HUES64 (cell line): ENCODE data around the gene SETD1A.

Source experiments
- H3K27ac ChIP-seq: 2 replicates; pipeline ENCODE4 v1.7.0; 2013; ENCODE audit warnings: low read depth, low read length, inconsistent platforms
- H3K27me3 ChIP-seq: 2 replicates; pipeline ENCODE4 v1.6.1; 2013; ENCODE audit warnings: mild to moderate bottlenecking, low read length; ENCODE audit not compliant: insufficient read depth
- H3K36me3 ChIP-seq: 2 replicates; pipeline ENCODE4 v1.6.1; 2013; ENCODE audit warnings: mild to moderate bottlenecking, low read length; ENCODE audit not compliant: insufficient read depth
- H3K4me1 ChIP-seq: 2 replicates; pipeline ENCODE4 v1.6.1; 2013; ENCODE audit warnings: mild to moderate bottlenecking, low read length, moderate library complexity; ENCODE audit not compliant: insufficient read depth
- H3K4me3 ChIP-seq: 2 replicates; pipeline ENCODE4 v1.5.1; 2013; ENCODE audit warnings: mild to moderate bottlenecking, low read length, moderate library complexity
- H3K9ac ChIP-seq: 2 replicates; pipeline ENCODE4 v1.6.1; 2013; ENCODE audit warnings: mild to moderate bottlenecking, low read depth, low read length
- H3K9me3 ChIP-seq: 2 replicates; pipeline ENCODE4 v1.6.1; 2013; ENCODE audit warnings: low read depth, low read length; ENCODE audit not compliant: insufficient read depth
- WGBS: fragments of 150-250, 120-280 bp; methylation state at CpG from one replicate; pipeline ENCODE4 v1.1.7; 2013; ENCODE audit warnings: missing lambda C conversion rate; 5-methylcytosine and 5-hydroxymethylcytosine counted together

Gene SETD1A

GRCh38 chr16:30923554-30924075 is 33.9 kb upstream of the SETD1A start, which contains the start of gene FBXL19:
FBXL19 (plus strand) TSS chr16:30923572; CDS start chr16:30925755, 2,183 bp downstream.
- H3K27me3 ChIP-seq, result no peaks in the 10 kb centered on the region
- no peaks in the 10 kb centered on the region for H3K4me1 ChIP-seq
- peak within 1 kb of the TSS; percentile 81 for H3K4me3 ChIP-seq
- H3K9me3 ChIP-seq, result no peaks in the 10 kb centered on the region
- H3K36me3 ChIP-seq, result peaks cover 19% of the 10 kb centered on the region
- 0% methylated on average over 10 of the region's 31 CpGs for WGBS
- H3K9ac ChIP-seq, result peak within 1 kb of the TSS; percentile 85
- H3K27ac ChIP-seq, result peak within 1 kb of the TSS; percentile 89

- no peaks in the 10 kb centered on the region for H3K27me3 ChIP-seq
- peak overlapping the region; percentile 85 for H3K9ac ChIP-seq
- H3K27ac ChIP-seq, result peak overlapping the region; percentile 80
- H3K36me3 ChIP-seq, result peaks cover 26% of the 10 kb centered on the region
- H3K4me3 ChIP-seq, result peak overlapping the region; percentile 75
- 2% methylated on average over 53 of the region's 53 CpGs for WGBS
- no peaks in the 10 kb centered on the region for H3K4me1 ChIP-seq
- no peaks in the 10 kb centered on the region for H3K9me3 ChIP-seq
Measured at GRCh38 chr16:30924076-30924912, 33.3 kb upstream of the SETD1A start.

GRCh38 chr16:30924913-30925631 is 32.5 kb upstream of the SETD1A start:
- Histone ChIP-seq H3K36me3 (peaks cover 32% of the 10 kb centered on the region), H3K27ac (peak overlapping the region; percentile 70), H3K4me3 (peak overlapping the region; percentile 75), H3K4me1 (no peaks in the 10 kb centered on the region), H3K9me3 (no peaks in the 10 kb centered on the region), H3K9ac (peak overlapping the region; percentile 85), H3K27me3 (no peaks in the 10 kb centered on the region)
- 81% methylated on average over 11 of the region's 11 CpGs for WGBS

GRCh38 chr16:30925632-30925987 is 31.9 kb upstream of the SETD1A start:
- Histone ChIP-seq H3K27me3 (no peaks in the 10 kb centered on the region), H3K4me3 (no peak overlapping the region), H3K9ac (peak overlapping the region; percentile 27; the same call in 1 of the 2 replicates), H3K9me3 (no peaks in the 10 kb centered on the region), H3K36me3 (peaks cover 38% of the 10 kb centered on the region), H3K27ac (no peak overlapping the region), H3K4me1 (no peaks in the 10 kb centered on the region)
- WGBS, result 95% methylated on average over 26 of the region's 26 CpGs

- Histone ChIP-seq H3K4me3 (no peak overlapping the region), H3K27ac (no peak overlapping the region), H3K27me3 (no peaks in the 10 kb centered on the region), H3K9me3 (no peaks in the 10 kb centered on the region), H3K36me3 (peaks cover 44% of the 10 kb centered on the region), H3K9ac (no peak overlapping the region), H3K4me1 (no peaks in the 10 kb centered on the region)
- WGBS, result 87% methylated on average over 10 of the region's 10 CpGs
Measured at GRCh38 chr16:30925995-30926811, 31.4 kb upstream of the SETD1A start.

GRCh38 chr16:30926937-30927788 is 30.4 kb upstream of the SETD1A start:
- peaks cover 52% of the 10 kb centered on the region for H3K36me3 ChIP-seq
- no peaks in the 10 kb centered on the region for H3K27me3 ChIP-seq
- H3K9ac ChIP-seq, result no peak overlapping the region
- H3K9me3 ChIP-seq, result no peaks in the 10 kb centered on the region
- 95% methylated on average over 22 of the region's 22 CpGs for WGBS
- no peaks in the 10 kb centered on the region for H3K4me1 ChIP-seq
- peak overlapping the region; percentile 30; the same call in 1 of the 2 replicates for H3K27ac ChIP-seq
- H3K4me3 ChIP-seq, result no peak overlapping the region

- peaks cover 59% of the 10 kb centered on the region for H3K36me3 ChIP-seq
- H3K27ac ChIP-seq, result peak overlapping the region; percentile 30; the same call in 1 of the 2 replicates
- H3K9me3 ChIP-seq, result no peaks in the 10 kb centered on the region
- WGBS, result 70% methylated on average over 15 of the region's 15 CpGs
- no peaks in the 10 kb centered on the region for H3K4me1 ChIP-seq
- H3K27me3 ChIP-seq, result no peaks in the 10 kb centered on the region
- H3K4me3 ChIP-seq, result no peak overlapping the region
- H3K9ac ChIP-seq, result no peak overlapping the region
Measured at GRCh38 chr16:30927789-30928378, 29.7 kb upstream of the SETD1A start.

- H3K36me3 ChIP-seq, result peaks cover 62% of the 10 kb centered on the region
- WGBS, result 95% methylated on average over 9 of the region's 11 CpGs
- H3K27ac ChIP-seq, result no peak overlapping the region
Measured at GRCh38 chr16:30928390-30928789, 29.2 kb upstream of the SETD1A start.

GRCh38 chr16:30929167-30929566 is 28.4 kb upstream of the SETD1A start:
- 96% methylated on average over 7 of the region's 7 CpGs for WGBS
- no peaks in the 10 kb centered on the region for H3K9me3 ChIP-seq
- H3K4me3 ChIP-seq, result no peak overlapping the region
- no peaks in the 10 kb centered on the region for H3K27me3 ChIP-seq
- peaks cover 64% of the 10 kb centered on the region for H3K36me3 ChIP-seq
- H3K4me1 ChIP-seq, result no peaks in the 10 kb centered on the region
- H3K27ac ChIP-seq, result no peak overlapping the region
- no peak overlapping the region for H3K9ac ChIP-seq

More at GRCh38 chr16:30928390-30928789, 29.2 kb upstream of the SETD1A start:
- Histone ChIP-seq H3K4me1 (no peaks in the 10 kb centered on the region), H3K4me3 (no peak overlapping the region), H3K9me3 (no peaks in the 10 kb centered on the region), H3K9ac (no peak overlapping the region), H3K27me3 (no peaks in the 10 kb centered on the region)

- H3K27me3 ChIP-seq, result no peaks in the 10 kb centered on the region
- peaks cover 67% of the 10 kb centered on the region for H3K36me3 ChIP-seq
- 94% methylated on average over 35 of the region's 35 CpGs for WGBS
- no peak overlapping the region for H3K27ac ChIP-seq
- H3K4me3 ChIP-seq, result no peak overlapping the region
- no peak overlapping the region for H3K9ac ChIP-seq
- no peaks in the 10 kb centered on the region for H3K4me1 ChIP-seq
- no peaks in the 10 kb centered on the region for H3K9me3 ChIP-seq
Measured at GRCh38 chr16:30930160-30930571, 27.4 kb upstream of the SETD1A start.
